Measurements from ENCODE around the gene ADNP2. TPM values are rescaled to one million over a fixed set of nuclear protein-coding genes. Genes with fewer than 3 reads are reported as not detected.
"Not testable (repeated sequence)": the region's sequence is repeated elsewhere in the genome, so short reads cannot be mapped to it uniquely, and the experiment has no call there.

The ADNP2 gene
- total RNA-seq, 4 donors from 2014 or later: 16.5 to 21.8 (median 16.8) TPM

- Histone ChIP-seq H3K9me3 (peaks cover 0 to 15% (median 1%) of the 10 kb centered on the region in 4 donors), H3K4me1 (peaks cover 0 to 10% (median 0%) of the 10 kb centered on the region in 4 donors), H3K27ac (no peak overlapping the region), H3K36me3 (peaks cover 0 to 37% (median 0%) of the 10 kb centered on the region in 3 donors), H3K27me3 (no peaks in the 10 kb centered on the region), H3K4me3 (no peak overlapping the region)
- 97 to 99% methylated on average over 7 of the region's 7 CpGs for WGBS, 2 donors
- TF ChIP-seq CTCF (IDR thresholded peaks at IDR 0.05): no peak
- TF ChIP-seq POLR2A (IDR thresholded peaks at IDR 0.05): no peak
- no peak for TF ChIP-seq EP300 (IDR thresholded peaks at IDR 0.05)
- no peak for DNase-seq (ENCODE audit: low spot score in 2 of 2)
Measured at GRCh38 chr18:80163183-80163582, 54.1 kb downstream of the ADNP2 start.

GRCh38 chr18:80164727-80165355 is 55.8 kb downstream of the ADNP2 start:
- not testable (repeated sequence) for H3K27ac ChIP-seq; H3K4me1 ChIP-seq; H3K4me3 ChIP-seq; DNase-seq (ENCODE audit: low spot score in 2 of 2); H3K27me3 ChIP-seq
- Histone ChIP-seq H3K9me3 (peaks cover 0 to 15% (median 1%) of the 10 kb centered on the region in 4 donors), H3K36me3 (peaks cover 0 to 34% (median 0%) of the 10 kb centered on the region in 3 donors)
- WGBS, 2 donors: 88 to 92% methylated on average over 9 of the region's 9 CpGs

DNA sequence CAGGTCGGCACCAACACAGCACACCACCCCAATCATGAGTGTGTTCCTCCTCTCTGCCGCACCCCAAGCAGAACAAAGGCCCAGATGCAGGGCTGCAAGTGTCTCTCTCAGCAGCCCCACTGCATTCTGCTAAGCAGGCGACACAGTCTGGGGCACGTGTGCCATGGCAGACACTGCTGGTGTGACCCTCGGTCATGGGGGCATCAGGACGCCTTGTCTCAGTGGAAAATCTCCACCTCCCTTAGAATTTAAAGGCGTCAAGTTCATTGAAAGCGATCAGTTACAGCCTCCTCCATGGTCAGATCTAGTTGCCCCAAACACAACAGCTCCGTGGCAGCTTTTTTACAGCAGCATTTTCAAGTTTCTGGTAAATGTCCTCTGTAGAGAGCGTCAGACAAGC is 57.2 kb downstream of the ADNP2 start:
- TF ChIP-seq CTCF (IDR thresholded peaks at IDR 0.05): no peak
- no peak for TF ChIP-seq EP300 (IDR thresholded peaks at IDR 0.05)
- no peak for TF ChIP-seq POLR2A (IDR thresholded peaks at IDR 0.05)
- no peak overlapping the region for H3K4me3 ChIP-seq
- H3K36me3 ChIP-seq: peaks cover 0 to 21% (median 0%) of the 10 kb centered on the region in 3 donors
- H3K27me3 ChIP-seq: no peaks in the 10 kb centered on the region
- H3K4me1 ChIP-seq: peaks cover 0 to 6% (median 0%) of the 10 kb centered on the region in 4 donors
- no peak for DNase-seq (ENCODE audit: low spot score in 2 of 2)
- peaks cover 0 to 15% (median 1%) of the 10 kb centered on the region in 4 donors for H3K9me3 ChIP-seq
- H3K27ac ChIP-seq: no peak overlapping the region
- WGBS, 2 donors: 92 to 94% methylated on average over 10 of the region's 10 CpGs

DNA sequence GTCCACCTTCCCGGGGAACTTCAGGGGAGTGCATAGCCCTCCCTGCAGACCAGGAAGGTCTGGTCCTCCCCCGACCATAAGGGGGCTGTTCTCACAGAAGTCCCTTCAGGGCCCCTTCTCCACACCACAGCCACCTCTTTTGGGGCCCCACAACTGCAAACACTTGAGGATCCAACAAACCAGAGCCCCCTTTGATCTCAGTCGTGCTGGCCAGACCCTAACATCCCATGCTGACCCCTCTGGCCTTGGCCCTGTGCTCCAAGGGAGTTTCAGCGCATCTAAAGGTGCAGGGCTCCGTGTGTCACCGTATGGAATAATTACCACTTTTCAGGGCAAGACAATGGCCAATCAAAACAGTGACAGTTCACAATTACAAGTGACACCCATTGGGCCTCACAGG is 57.7 kb downstream of the ADNP2 start:
- 47 to 65% methylated on average over 6 of the region's 6 CpGs for WGBS, 2 donors
- no peak for TF ChIP-seq EP300 (IDR thresholded peaks at IDR 0.05)
- TF ChIP-seq CTCF (IDR thresholded peaks at IDR 0.05): no peak
- TF ChIP-seq POLR2A (IDR thresholded peaks at IDR 0.05): no peak
- H3K27ac ChIP-seq: no peak overlapping the region
- peaks cover 0 to 16% (median 0%) of the 10 kb centered on the region in 3 donors for H3K36me3 ChIP-seq
- peaks cover 0 to 11% (median 0%) of the 10 kb centered on the region in 4 donors for H3K4me1 ChIP-seq
- no peaks in the 10 kb centered on the region for H3K27me3 ChIP-seq
- no peak for DNase-seq (ENCODE audit: low spot score in 2 of 2)
- no peak overlapping the region for H3K4me3 ChIP-seq
- peaks cover 0 to 15% (median 1%) of the 10 kb centered on the region in 4 donors for H3K9me3 ChIP-seq

GRCh38 chr18:80167331-80167730 is 58.3 kb downstream of the ADNP2 start:
- H3K36me3 ChIP-seq: peaks cover 0 to 13% (median 0%) of the 10 kb centered on the region in 3 donors
- H3K27ac ChIP-seq: no peak overlapping the region
- no peak for DNase-seq (ENCODE audit: low spot score in 2 of 2)
- H3K4me3 ChIP-seq: no peak overlapping the region
- WGBS, 2 donors: 85 to 98% methylated on average over 9 of the region's 9 CpGs
- peaks cover 0 to 14% (median 0%) of the 10 kb centered on the region in 4 donors for H3K4me1 ChIP-seq
- H3K27me3 ChIP-seq: no peaks in the 10 kb centered on the region
- TF ChIP-seq POLR2A (IDR thresholded peaks at IDR 0.05) (no peak), CTCF (IDR thresholded peaks at IDR 0.05) (no peak), EP300 (IDR thresholded peaks at IDR 0.05) (no peak)
- H3K9me3 ChIP-seq: peaks cover 0 to 15% (median 1%) of the 10 kb centered on the region in 4 donors

All from tibial nerve (tissue), 4 donors.